Activated CD8-positive, alpha-beta T cell treated with anti-CD3 and anti-CD28 coated beads for 36 hours (primary cell): Measurements from ENCODE around the gene SERPINB6. TPM values are rescaled to one million over a fixed set of nuclear protein-coding genes. Genes with fewer than 3 reads are reported as not detected.
"Not testable (repeated sequence)": the region's sequence is repeated elsewhere in the genome, so short reads cannot be mapped to it uniquely, and the experiment has no call there.

Experiments
- ATAC-seq: fragments of 200-7000 bp; cut with Tn5 transposase; one replicate; pipeline ENCODE4 v1.10.0; 2021; ENCODE audit warnings: mild to moderate bottlenecking, moderate library complexity
- CTCF ChIA-PET: fragments of 350-600 bp; sonication (Branson Sonifier 250); formaldehyde crosslinking; loops from one replicate; lab custom pipeline; 2021; ENCODE audit warnings: antibody characterized with exemption; lab: Charles Lee
- POLR2A ChIA-PET: fragments of 350-600 bp; sonication (Branson Sonifier 250); formaldehyde crosslinking; loops from one replicate; lab custom pipeline; 2021; ENCODE audit warnings: antibody characterized with exemption; lab: Charles Lee
- DNase-seq: peaks from one replicate; pipeline ENCODE4 v3.0.0-alpha.2; 2020
- H3K27ac Mint-ChIP-seq: one replicate; pipeline ENCODE4 v1.8.0; 2021; ENCODE audit warnings: mild to moderate bottlenecking, mixed read lengths
- H3K27me3 Mint-ChIP-seq: one replicate; pipeline ENCODE4 v1.8.0; 2021; ENCODE audit warnings: mixed read lengths
- H3K36me3 Mint-ChIP-seq: one replicate; pipeline ENCODE4 v1.8.0; 2021; ENCODE audit warnings: low read depth, mixed read lengths
- H3K4me1 Mint-ChIP-seq: one replicate; pipeline ENCODE4 v1.8.0; 2021; ENCODE audit warnings: low read depth, mixed read lengths
- H3K4me3 Mint-ChIP-seq: one replicate; pipeline ENCODE4 v1.8.0; 2021; ENCODE audit warnings: mild to moderate bottlenecking, moderate library complexity, mixed read lengths
- H3K9me3 Mint-ChIP-seq: one replicate; pipeline ENCODE4 v1.8.0; 2021; ENCODE audit warnings: mixed read lengths
- intact Hi-C: fragments of 100-400 bp; cut with micrococcal nuclease; formaldehyde crosslinking; loops from one replicate; pipeline ENCODE4 v1.10.0; 2022
- total RNA-seq, 2 experiments: library from RNA; stranded (reverse); gene quantifications; one replicate each; pipeline ENCODE4 v1.2.3, GENCODE V29; 2021
- TF ChIP-seq, protein P1 (sequence below): fragments of 200-600 bp; IDR thresholded peaks from one replicate; pipeline ENCODE4 v1.8.0; 2022; ENCODE audit warnings: antibody characterized with exemption, mild to moderate bottlenecking

The SERPINB6 gene
- total RNA-seq, 2 experiments from 2014 or later = 52.2 to 53.8 TPM

GRCh38 chr6:2998249-2998997 is 27.1 kb upstream of the SERPINB6 start:
- POLR2A ChIA-PET = interaction anchor here (1.0 to 1.2 kb wide), 2 partner anchors 9 to 55 kb away, joined by 3 to 12 read pairs; no protein-coding TSS in a partner anchor
- H3K4me1 Mint-ChIP-seq = peaks cover 20% of the 10 kb centered on the region
- CTCF ChIA-PET = interaction anchor here (0.6 to 3.7 kb wide), 11 partner anchors 9 to 68 kb away, joined by 3 to 18 read pairs (median 4); no protein-coding TSS in a partner anchor
- not testable (repeated sequence) for H3K9me3 Mint-ChIP-seq, H3K36me3 Mint-ChIP-seq, H3K27me3 Mint-ChIP-seq
- TF ChIP-seq, protein P1, sequence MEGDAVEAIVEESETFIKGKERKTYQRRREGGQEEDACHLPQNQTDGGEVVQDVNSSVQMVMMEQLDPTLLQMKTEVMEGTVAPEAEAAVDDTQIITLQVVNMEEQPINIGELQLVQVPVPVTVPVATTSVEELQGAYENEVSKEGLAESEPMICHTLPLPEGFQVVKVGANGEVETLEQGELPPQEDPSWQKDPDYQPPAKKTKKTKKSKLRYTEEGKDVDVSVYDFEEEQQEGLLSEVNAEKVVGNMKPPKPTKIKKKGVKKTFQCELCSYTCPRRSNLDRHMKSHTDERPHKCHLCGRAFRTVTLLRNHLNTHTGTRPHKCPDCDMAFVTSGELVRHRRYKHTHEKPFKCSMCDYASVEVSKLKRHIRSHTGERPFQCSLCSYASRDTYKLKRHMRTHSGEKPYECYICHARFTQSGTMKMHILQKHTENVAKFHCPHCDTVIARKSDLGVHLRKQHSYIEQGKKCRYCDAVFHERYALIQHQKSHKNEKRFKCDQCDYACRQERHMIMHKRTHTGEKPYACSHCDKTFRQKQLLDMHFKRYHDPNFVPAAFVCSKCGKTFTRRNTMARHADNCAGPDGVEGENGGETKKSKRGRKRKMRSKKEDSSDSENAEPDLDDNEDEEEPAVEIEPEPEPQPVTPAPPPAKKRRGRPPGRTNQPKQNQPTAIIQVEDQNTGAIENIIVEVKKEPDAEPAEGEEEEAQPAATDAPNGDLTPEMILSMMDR = peak; percentile 74
- intact Hi-C loops = loop anchor here (2.0 kb wide), 1 partner anchor 56 kb away; no protein-coding TSS in a partner anchor
- DNase-seq (peak; percentile 73), ATAC-seq (peak; percentile 64)
- H3K27ac Mint-ChIP-seq = peak overlapping the region; percentile 94
- peak overlapping the region; percentile 83 for H3K4me3 Mint-ChIP-seq

- ChIA-PET POLR2A (interaction anchor here (1.0 kb wide), 1 partner anchor 53 kb away, joined by 4 read pairs; no protein-coding TSS in a partner anchor), CTCF (no interaction called here)
- TF ChIP-seq, protein P1 = no peak
- Mint-ChIP-seq H3K9me3 (no peaks in the 10 kb centered on the region), H3K4me3 (no peak overlapping the region), H3K36me3 (no peaks in the 10 kb centered on the region), H3K27ac (no peak overlapping the region), H3K27me3 (no peaks in the 10 kb centered on the region), H3K4me1 (peaks cover 10% of the 10 kb centered on the region)
- ATAC-seq = no peak
- intact Hi-C loops = no loop called here
- no peak for DNase-seq
Measured at GRCh38 chr6:2993755-2994317, 22.5 kb upstream of the SERPINB6 start.

DNA sequence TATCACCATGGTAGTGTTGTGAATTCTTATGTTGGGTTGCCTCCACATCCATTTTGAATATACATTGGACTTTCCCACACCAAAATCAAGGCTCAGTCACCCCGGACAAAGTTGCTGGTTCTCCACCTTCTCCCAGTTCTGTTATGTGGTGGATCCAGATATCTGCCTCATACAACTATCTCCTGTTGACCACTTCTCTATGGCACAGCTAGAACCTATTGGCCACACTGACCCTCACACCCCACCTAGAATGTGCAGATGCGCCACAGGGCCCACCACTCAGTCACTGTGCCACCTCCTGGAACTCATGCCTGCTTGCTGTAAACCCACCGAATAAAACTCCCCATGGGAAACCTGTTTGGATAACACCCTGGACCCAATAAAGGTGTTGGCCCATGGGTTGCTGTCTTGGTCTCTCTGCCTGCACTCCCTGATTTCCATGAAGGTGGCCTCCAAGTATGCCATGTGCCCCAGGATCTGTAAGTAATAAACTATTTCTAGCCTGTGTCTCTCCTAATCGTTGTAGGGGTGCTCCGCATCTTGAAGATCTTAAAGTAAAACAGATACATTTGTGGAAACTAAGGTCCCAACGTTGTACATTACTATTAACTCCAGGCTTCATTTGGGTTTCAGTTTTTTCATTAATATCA is 21.1 kb upstream of the SERPINB6 start:
- TF ChIP-seq, protein P1 = no peak
- H3K27ac Mint-ChIP-seq = no peak overlapping the region
- H3K4me3 Mint-ChIP-seq = no peak overlapping the region
- H3K9me3 Mint-ChIP-seq = no peaks in the 10 kb centered on the region
- no peaks in the 10 kb centered on the region for H3K36me3 Mint-ChIP-seq
- DNase-seq (no peak), ATAC-seq (no peak)
- ChIA-PET POLR2A (interaction anchor here (1.1 to 1.5 kb wide), 2 partner anchors 61 to 73 kb away, joined by 3 read pairs; no protein-coding TSS in a partner anchor), CTCF (interaction anchor here (0.9 to 6.9 kb wide), 2 partner anchors 61 to 144 kb away, joined by 3 to 85 read pairs; no protein-coding TSS in a partner anchor)
- H3K4me1 Mint-ChIP-seq = peaks cover 17% of the 10 kb centered on the region
- H3K27me3 Mint-ChIP-seq = no peaks in the 10 kb centered on the region
- intact Hi-C loops = no loop called here

GRCh38 chr6:2990932-2991506 is 19.7 kb upstream of the SERPINB6 start:
- DNase-seq (no peak), ATAC-seq (no peak)
- Mint-ChIP-seq H3K36me3 (no peaks in the 10 kb centered on the region), H3K4me3 (peak overlapping the region; percentile 95), H3K9me3 (no peaks in the 10 kb centered on the region), H3K27me3 (no peaks in the 10 kb centered on the region), H3K27ac (peak overlapping the region; percentile 100), H3K4me1 (peaks cover 19% of the 10 kb centered on the region)
- TF ChIP-seq, protein P1 = no peak
- intact Hi-C loops = no loop called here
- ChIA-PET POLR2A (interaction anchor here (0.6 to 3.5 kb wide), 15 partner anchors 8 to 268 kb away, joined by 3 to 33 read pairs (median 8); partner anchors contain the start of genes NQO2 and SERPINB1), CTCF (interaction anchor here (1.0 to 6.9 kb wide), 21 partner anchors 10 to 253 kb away, joined by 3 to 85 read pairs (median 8); partner anchors contain the start of genes NQO2, RIPK1 and SERPINB1)
